Measurements from ENCODE around the gene SCYL2. TPM values are rescaled to one million over a fixed set of nuclear protein-coding genes. Genes with fewer than 3 reads are reported as not detected.

SCYL2 gene
- total and polyA plus RNA-seq, 4 donors = 10.0 to 32.5 (median 18.9) TPM

- TF ChIP-seq ZBTB33 (IDR thresholded peaks at IDR 0.05) = no peak
Observed at GRCh38 chr12:100311317-100311716, 44.3 kb downstream of the SCYL2 start (continued).

- H3K27me3 ChIP-seq (ENCODE audit: control insufficient read depth in 4 of 4, insufficient read depth in 4 of 4, low read length in 3 of 4) = no peaks in the 10 kb centered on the region
- 97% methylated on average over 2 of the region's 2 CpGs for WGBS
- no peak overlapping the region for H3K27ac ChIP-seq (ENCODE audit: low read depth in 1 of 2, low read length in 2 of 2)
- DNase-seq (ENCODE audit: low spot score) = no peak
- no peak overlapping the region for H3K9ac ChIP-seq (ENCODE audit: low read depth in 1 of 2, low read length in 2 of 2)
- peaks cover 6 to 32% (median 24%) of the 10 kb centered on the region in 4 donors for H3K36me3 ChIP-seq (ENCODE audit: control insufficient read depth in 4 of 4, insufficient read depth in 3 of 4, low read depth in 1 of 4, low read length in 3 of 4)
- TF ChIP-seq FOXA1 (IDR thresholded peaks at IDR 0.05) = no peak
- TF ChIP-seq NR2F2 (IDR thresholded peaks at IDR 0.05) = no peak
- TF ChIP-seq TAF1 (conservative IDR thresholded peaks at IDR 0.05) = no peak
- TF ChIP-seq HNF4G (IDR thresholded peaks at IDR 0.05) = no peak
- TF ChIP-seq MAX (IDR thresholded peaks at IDR 0.05) = no peak
- no peak for TF ChIP-seq CTCF (IDR thresholded peaks at IDR 0.05; ENCODE audit: low read depth, low read length, missing input control)
- no peak for TF ChIP-seq ZBTB33 (IDR thresholded peaks at IDR 0.05)
- H3K9me3 ChIP-seq (ENCODE audit: control insufficient read depth in 4 of 4, low read length in 3 of 4) = no peaks in the 10 kb centered on the region
- H3K4me3 ChIP-seq (ENCODE audit: low read depth in 1 of 3, low read length in 3 of 3) = no peak overlapping the region
- H3K4me1 ChIP-seq (ENCODE audit: control insufficient read depth in 4 of 4, insufficient read depth in 4 of 4, low read length in 3 of 4) = no peaks in the 10 kb centered on the region
Observed at GRCh38 chr12:100317371-100317770, 50.4 kb downstream of the SCYL2 start.

- no peak overlapping the region for H3K27ac ChIP-seq (ENCODE audit: low read depth in 1 of 2, low read length in 2 of 2)
- H3K4me3 ChIP-seq (ENCODE audit: low read depth in 1 of 3, low read length in 3 of 3) = no peak overlapping the region
- TF ChIP-seq FOXA1 (IDR thresholded peaks at IDR 0.05) (no peak), REST (IDR thresholded peaks at IDR 0.05) (no peak), SP1 (IDR thresholded peaks at IDR 0.05) (no peak), RAD21 (IDR thresholded peaks at IDR 0.05) (no peak), MAX (IDR thresholded peaks at IDR 0.05) (no peak)
- no peaks in the 10 kb centered on the region for H3K9me3 ChIP-seq (ENCODE audit: control insufficient read depth in 4 of 4, low read length in 3 of 4)
- no peaks in the 10 kb centered on the region for H3K27me3 ChIP-seq (ENCODE audit: control insufficient read depth in 4 of 4, insufficient read depth in 4 of 4, low read length in 3 of 4)
- no peak overlapping the region for H3K9ac ChIP-seq (ENCODE audit: low read depth in 1 of 2, low read length in 2 of 2)
- H3K36me3 ChIP-seq (ENCODE audit: control insufficient read depth in 4 of 4, insufficient read depth in 3 of 4, low read depth in 1 of 4, low read length in 3 of 4) = peaks cover 5 to 21% (median 17%) of the 10 kb centered on the region in 4 donors
- DNase-seq (ENCODE audit: low spot score) = no peak
- no peaks in the 10 kb centered on the region for H3K4me1 ChIP-seq (ENCODE audit: control insufficient read depth in 4 of 4, insufficient read depth in 4 of 4, low read length in 3 of 4)
Observed at GRCh38 chr12:100324498-100324897, 57.5 kb downstream of the SCYL2 start.

All from liver (tissue), 9 donors.